Measurements from ENCODE around the gene BANF2. TPM values are rescaled to one million over a fixed set of nuclear protein-coding genes. Genes with fewer than 3 reads are reported as not detected.

The BANF2 gene
- total RNA-seq, 1 experiment from 2014 or later, result not detected

GRCh38 chr20:17663486-17663885 lies 36.3 kb upstream of the BANF2 start:
- Histone ChIP-seq H3K27ac (ENCODE audit: low read depth, low read length) (no peak overlapping the region), H3K4me3 (replicated peaks in 1 of 2; ENCODE audit: low read depth in 1 of 2, low read length in 2 of 2) (no peak overlapping the region), H3K36me3 (ENCODE audit: control insufficient read depth in 1 of 2, insufficient read depth in 2 of 2, low read length in 2 of 2) (peaks cover under 1 to 13% of the 10 kb centered on the region in 2 experiments; a peak in 3 of 4 replicates), H3K9ac (ENCODE audit: low read length) (no peak overlapping the region), H3K9me2 (ENCODE audit: insufficient read depth) (no peaks in the 10 kb centered on the region), H2AFZ (ENCODE audit: low read depth, low read length, poor library complexity, severe bottlenecking) (no peak overlapping the region), H3K4me1 (ENCODE audit: control insufficient read depth in 1 of 2, insufficient read depth in 2 of 2, low read length in 2 of 2) (no peaks in the 10 kb centered on the region; a peak in 1 of 4 replicates), H3K79me2 (ENCODE audit: insufficient read depth, low read length) (peaks cover 85% of the 10 kb centered on the region), H3K4me2 (ENCODE audit: low read length) (no peak overlapping the region), H3K27me3 (ENCODE audit: insufficient read depth, low read length) (no peaks in the 10 kb centered on the region), H3K9me3 (ENCODE audit: control insufficient read depth in 1 of 2, insufficient read depth in 1 of 2, low read depth in 1 of 2, low read length in 2 of 2) (peaks cover 3% of the 10 kb centered on the region in 2 experiments; a peak in 1 of 4 replicates), H4K20me1 (ENCODE audit: insufficient read depth) (no peaks in the 10 kb centered on the region; the same call in 1 of the 2 replicates)
- ATAC-seq (no peak), DNase-seq (ENCODE audit: low read depth, low spot score) (no peak)
- TF ChIP-seq TCF7L2 (IDR thresholded peaks at IDR 0.05; ENCODE audit: borderline replicate concordance, extremely low read depth, insufficient read depth, insufficient read length) (no peak), CBX3 (IDR thresholded peaks at IDR 0.05; ENCODE audit: low read depth) (no peak), SP1 (IDR thresholded peaks at IDR 0.05; ENCODE audit: low read depth) (no peak), SIN3A (IDR thresholded peaks at IDR 0.05; ENCODE audit: low read depth) (no peak), EZH2phosphoT487 (IDR thresholded peaks at IDR 0.05; ENCODE audit: borderline replicate concordance) (no peak)
- TF ChIP-seq, protein P1, sequence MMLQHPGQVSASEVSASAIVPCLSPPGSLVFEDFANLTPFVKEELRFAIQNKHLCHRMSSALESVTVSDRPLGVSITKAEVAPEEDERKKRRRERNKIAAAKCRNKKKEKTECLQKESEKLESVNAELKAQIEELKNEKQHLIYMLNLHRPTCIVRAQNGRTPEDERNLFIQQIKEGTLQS (IDR thresholded peaks at IDR 0.05), result no peak
- intact Hi-C loops (cut with micrococcal nuclease), result no loop called here
- RAD21 ChIA-PET (ENCODE audit: low non-redundant PET in 1 of 2, low total read pairs in 2 of 2, uncharacterized antibody in 2 of 2, unreplicated experiment in 2 of 2), result no interaction called here
- no TSS peak for BruUV-seq (replicated peaks)
- POLR2A ChIA-PET, result no interaction called here
- CTCF ChIA-PET, result no interaction called here

DNA sequence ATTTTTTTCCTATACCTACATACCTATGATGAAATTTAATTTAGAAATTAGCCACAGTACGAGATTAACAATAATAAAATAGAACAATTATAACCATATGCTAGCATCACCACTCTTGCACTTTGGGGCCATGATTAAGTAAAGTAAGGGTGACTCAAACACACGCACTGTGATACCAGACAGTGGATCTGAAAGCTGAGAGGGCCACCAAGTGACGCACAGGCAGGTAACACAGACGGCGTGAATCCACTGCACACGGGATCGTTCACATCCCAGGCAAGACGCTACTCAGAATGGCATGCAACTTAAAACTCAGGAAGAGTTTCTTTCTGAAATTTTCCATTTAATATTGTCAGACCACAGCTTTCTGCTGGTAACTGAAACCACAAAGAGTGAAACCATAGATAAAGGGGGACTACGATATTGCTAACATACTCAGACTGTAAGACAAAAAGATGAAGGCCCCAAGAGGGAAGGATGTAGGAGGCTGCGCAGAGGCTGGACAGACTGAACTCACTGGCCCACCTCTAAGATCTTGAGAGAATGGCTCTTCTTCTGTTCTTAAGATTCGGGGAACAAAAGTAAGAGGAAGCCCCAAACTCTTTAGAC lies 35.6 kb upstream of the BANF2 start:
- H3K4me1 ChIP-seq (ENCODE audit: control insufficient read depth in 1 of 2, insufficient read depth in 2 of 2, low read length in 2 of 2), result no peaks in the 10 kb centered on the region; a peak in 1 of 4 replicates
- no peak for ATAC-seq
- no TSS peak for BruUV-seq (replicated peaks)

More for the DNA sequence above, 35.6 kb upstream of the BANF2 start:
- H3K4me3 ChIP-seq (replicated peaks in 1 of 2; ENCODE audit: low read depth in 1 of 2, low read length in 2 of 2), result no peak overlapping the region
- peaks cover 0 to 8% of the 10 kb centered on the region in 2 experiments; a peak in 1 of 4 replicates for H3K36me3 ChIP-seq (ENCODE audit: control insufficient read depth in 1 of 2, insufficient read depth in 2 of 2, low read length in 2 of 2)
- DNase-seq (ENCODE audit: low read depth, low spot score), result no peak
- H3K4me2 ChIP-seq (ENCODE audit: low read length), result no peak overlapping the region
- H3K27me3 ChIP-seq (ENCODE audit: insufficient read depth, low read length), result no peaks in the 10 kb centered on the region
- no peak overlapping the region for H3K9ac ChIP-seq (ENCODE audit: low read length)
- H3K9me2 ChIP-seq (ENCODE audit: insufficient read depth), result no peaks in the 10 kb centered on the region
- H3K9me3 ChIP-seq (ENCODE audit: control insufficient read depth in 1 of 2, insufficient read depth in 1 of 2, low read depth in 1 of 2, low read length in 2 of 2), result no peaks in the 10 kb centered on the region
- H3K27ac ChIP-seq (ENCODE audit: low read depth, low read length), result no peak overlapping the region
- no peak overlapping the region for H2AFZ ChIP-seq (ENCODE audit: low read depth, low read length, poor library complexity, severe bottlenecking)
- H4K20me1 ChIP-seq (ENCODE audit: insufficient read depth), result no peaks in the 10 kb centered on the region; the same call in 1 of the 2 replicates
- intact Hi-C loops (cut with micrococcal nuclease), result no loop called here
- ChIA-PET CTCF (interaction anchor here (1.4 to 1.5 kb wide), 2 partner anchors 15 to 234 kb away, joined by 3 to 4 read pairs; no protein-coding TSS in a partner anchor), POLR2A (interaction anchor here (1.4 kb wide), 1 partner anchor 18 kb away, joined by 3 read pairs; the partner anchor contains the start of gene RRBP1), RAD21 (ENCODE audit: low non-redundant PET in 1 of 2, low total read pairs in 2 of 2, uncharacterized antibody in 2 of 2, unreplicated experiment in 2 of 2) (no interaction called here)
- peaks cover 87% of the 10 kb centered on the region for H3K79me2 ChIP-seq (ENCODE audit: insufficient read depth, low read length)
- TF ChIP-seq, protein P1 (IDR thresholded peaks at IDR 0.05), result no peak
- TF ChIP-seq RAD21 (IDR thresholded peaks at IDR 0.05; ENCODE audit: low read depth) (no peak), CBX3 (IDR thresholded peaks at IDR 0.05; ENCODE audit: low read depth) (no peak), ZFX (IDR thresholded peaks at IDR 0.05) (no peak)
- TF ChIP-seq, protein P2, sequence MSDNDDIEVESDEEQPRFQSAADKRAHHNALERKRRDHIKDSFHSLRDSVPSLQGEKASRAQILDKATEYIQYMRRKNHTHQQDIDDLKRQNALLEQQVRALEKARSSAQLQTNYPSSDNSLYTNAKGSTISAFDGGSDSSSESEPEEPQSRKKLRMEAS (IDR thresholded peaks at IDR 0.05), result no peak

Data from HCT116 (cell line).